GM12878 (cell line): ENCODE data around the gene GREB1. TPM values are rescaled to one million over a fixed set of nuclear protein-coding genes. Genes with fewer than 3 reads are reported as not detected.

Experiments used
- ATAC-seq: fragments of 200-7000 bp; cut with Tn5 transposase; 3 replicates; pipeline ENCODE4 v1.9.1; 2020; ENCODE audit warnings: mild to moderate bottlenecking, moderate library complexity
- BruUV-seq: library from RNA; stranded (reverse); fragments of 400-500 nt; replicated peaks from 2 replicates; lab custom pipeline; 2021; lab: Mats Ljungman, UMichigan
- CTCF ChIA-PET: fragments of 300-600 bp; sonication (Branson Sonifier 250); formaldehyde crosslinking; extraction: SDS; loops from one replicate; lab custom pipeline; 2021; ENCODE audit warnings: inconsistent platforms; lab: Yijun Ruan, JAX
- POLR2A ChIA-PET: fragments of 350-600 bp; formaldehyde crosslinking; extraction: SDS; loops from one replicate; lab custom pipeline; 2021; ENCODE audit warnings: inconsistent platforms; lab: Charles Lee
- RAD21 ChIA-PET: fragments of 300-600 bp; sonication (Branson Sonifier 250); formaldehyde crosslinking; loops from one replicate; lab custom pipeline; 2023; ENCODE audit warnings: antibody characterized with exemption; ENCODE audit not compliant: unreplicated experiment; lab: Charles Lee
- SMC1A ChIA-PET: fragments of 300-600 bp; sonication (Branson Sonifier 250); formaldehyde crosslinking; loops from one replicate; lab custom pipeline; 2023; ENCODE audit not compliant: unreplicated experiment, uncharacterized antibody; lab: Charles Lee
- DNase-seq: peaks from one replicate; pipeline ENCODE4 v3.0.0-alpha.2; 2011; ENCODE audit warnings: low read depth, low spot score
- FAIRE-seq: peaks from 3 replicates; lab custom pipeline; 2011; peaks lifted over from hg19 to GRCh38; lab: Jason Lieb, UNC
- H2AFZ ChIP-seq: 2 replicates; pipeline ENCODE4 v1.6.0; 2011; ENCODE audit warnings: low read depth, low read length, control low read depth; ENCODE audit not compliant: control insufficient read depth
- H3K27ac ChIP-seq: 2 replicates; pipeline ENCODE4 v1.5.1; 2011; ENCODE audit warnings: control low read depth; ENCODE audit not compliant: control insufficient read depth, insufficient read depth
- H3K27me3 ChIP-seq, 2 experiments: replicated peaks in 1 of 2; 2 replicates each; pipeline versions ENCODE4 v1.6.0 to v1.6.1; 2011; ENCODE audit warnings: low read length in 1 of 2; ENCODE audit not compliant: control insufficient read depth in 2 of 2, insufficient read depth in 2 of 2
- H3K36me3 ChIP-seq, 2 experiments: 2 replicates each; pipeline ENCODE4 v1.5.1; 2011; ENCODE audit warnings: low read length in 1 of 2; ENCODE audit not compliant: control insufficient read depth in 2 of 2, insufficient read depth in 2 of 2
- H3K4me1 ChIP-seq: 2 replicates; pipeline ENCODE4 v1.6.1; 2011; ENCODE audit warnings: mild to moderate bottlenecking, low read length, moderate library complexity, mixed read lengths; ENCODE audit not compliant: control insufficient read depth, insufficient read depth
- H3K4me2 ChIP-seq: 2 replicates; pipeline ENCODE4 v1.6.0; 2011; ENCODE audit warnings: control low read depth; ENCODE audit not compliant: control insufficient read depth, insufficient read depth
- H3K4me3 ChIP-seq: fragments of 200-600 bp; sonication (generic); 2 replicates; pipeline ENCODE4 v1.5.1; 2016
- H3K79me2 ChIP-seq: 2 replicates; pipeline ENCODE4 v1.6.0; 2011; ENCODE audit warnings: low read length; ENCODE audit not compliant: control insufficient read depth, insufficient read depth
- H3K9ac ChIP-seq: 2 replicates; pipeline ENCODE4 v1.8.0; 2011; ENCODE audit warnings: low read length, control low read depth, mixed read lengths; ENCODE audit not compliant: control insufficient read depth, insufficient read depth
- H3K9me3 ChIP-seq: replicated peaks from 3 replicates; pipeline ENCODE4 v1.5.1; 2011; ENCODE audit warnings: mild to moderate bottlenecking, low read length; ENCODE audit not compliant: control insufficient read depth, insufficient read depth
- H4K20me1 ChIP-seq: 2 replicates; pipeline ENCODE4 v1.6.0; 2011; ENCODE audit not compliant: control insufficient read depth, insufficient read depth
- CBX3 ChIP-seq: fragments of 200-600 bp; sonication (generic); IDR thresholded peaks from 2 replicates; pipeline ENCODE4 v1.6.1; 2016; ENCODE audit warnings: low read depth, borderline replicate concordance
- EZH2 ChIP-seq: IDR thresholded peaks from 2 replicates; pipeline ENCODE4 v1.6.1; 2012; ENCODE audit warnings: low read depth, mild to moderate bottlenecking, control low read depth, inconsistent platforms, low read length, borderline replicate concordance; ENCODE audit not compliant: control insufficient read depth
- HDAC6 ChIP-seq: fragments of 200-600 bp; sonication (generic); IDR thresholded peaks from one replicate; pipeline ENCODE4 v1.8.0; 2017; ENCODE audit warnings: antibody characterized with exemption; ENCODE audit not compliant: unreplicated experiment
- KLF5 ChIP-seq: fragments of 450-650 bp; IDR thresholded peaks from 2 replicates; pipeline ENCODE4 v1.6.1; 2014; ENCODE audit warnings: mild to moderate bottlenecking; ENCODE audit not compliant: partially characterized antibody
- MEF2A ChIP-seq: IDR thresholded peaks from 2 replicates; pipeline ENCODE4 v1.6.1; 2011; ENCODE audit warnings: low read depth, mild to moderate bottlenecking, low read length, moderate library complexity; ENCODE audit not compliant: insufficient read depth
- NR2C2 ChIP-seq: IDR thresholded peaks from 2 replicates; pipeline ENCODE4 v1.6.1; 2011; ENCODE audit warnings: borderline replicate concordance, low read depth; ENCODE audit not compliant: control insufficient read depth, insufficient read length
- PAX8 ChIP-seq: fragments of 450-650 bp; IDR thresholded peaks from 2 replicates; pipeline ENCODE4 v1.6.1; 2017; ENCODE audit warnings: mild to moderate bottlenecking, moderate library complexity
- RAD51 ChIP-seq: fragments of 450-650 bp; IDR thresholded peaks from 2 replicates; pipeline ENCODE4 v1.6.1; 2016; ENCODE audit warnings: moderate library complexity, mild to moderate bottlenecking, inconsistent platforms
- SMARCA5 ChIP-seq: fragments of 450-650 bp; IDR thresholded peaks from 2 replicates; pipeline ENCODE4 v1.6.1; 2017; ENCODE audit warnings: mild to moderate bottlenecking
- TCF7 ChIP-seq: IDR thresholded peaks from 2 replicates; pipeline ENCODE4 v1.6.1; 2014; ENCODE audit warnings: antibody characterized with exemption, borderline replicate concordance
- YBX1 ChIP-seq: fragments of 450-650 bp; IDR thresholded peaks from 2 replicates; pipeline ENCODE4 v1.6.1; 2016; ENCODE audit warnings: antibody characterized with exemption
- ZNF24 ChIP-seq: fragments of 450-650 bp; IDR thresholded peaks from 2 replicates; pipeline ENCODE4 v1.6.1; 2017; ENCODE audit warnings: antibody characterized with exemption, mild to moderate bottlenecking
- ZNF384 ChIP-seq: IDR thresholded peaks from 2 replicates; pipeline ENCODE4 v1.6.1; 2012; ENCODE audit warnings: low read depth, mild to moderate bottlenecking, low read length, improper control_type of control experiment, borderline replicate concordance
- WGBS: methylation state at CpG from one replicate; pipeline ENCODE4 v1.1.6; 2016; ENCODE audit warnings: low lambda C conversion rate; ENCODE audit not compliant: insufficient replicate concordance, insufficient coverage; ENCODE audit errors: missing lambda C conversion rate; 5-methylcytosine and 5-hydroxymethylcytosine counted together
- in situ Hi-C: fragments of 300-500 bp; cut with MboI; formaldehyde crosslinking; loops from 9 replicates; pipeline ENCODE4 v1.14.3; 2018; ENCODE audit warnings: mixed read lengths
- intact Hi-C: fragments of 100-400 bp; cut with micrococcal nuclease; formaldehyde crosslinking; loops from one replicate; pipeline ENCODE4 v1.14.2; 2022; ENCODE audit not compliant: unreplicated experiment
- polyA plus RNA-seq, 11 experiments: library from polyadenylated mRNA; depleted of rRNA in 4 of 11; unstranded in 6 of 11; stranded (reverse) in 5 of 11; fragments of >200 nt; fragmentation: Nextera tagmentation in 4 of 11; fragmentation: Illumina TruSeq in 1 of 11; extraction: Ambion mirVana in 4 of 11; extraction: Trizol in 1 of 11; gene quantifications; 1 replicate in 1 of 11; 2 replicates in 10 of 11; pipeline versions ENCODE4 v1.2.1 to v1.2.3, GENCODE V29; 2011 to 2016; ENCODE audit warnings: inconsistent platforms in 2 of 11, missing spikeins in 2 of 11, low read depth in 1 of 11
- total RNA-seq, 4 experiments: library from RNA; depleted of rRNA in 3 of 4; stranded (reverse); fragments of >200 nt in 3 of 4; fragmentation: Illumina TruSeq in 1 of 4; extraction: Trizol in 1 of 4; gene quantifications; 2 replicates each; pipeline versions ENCODE4 v1.2.1 to v1.2.3, GENCODE V29; 2013 to 2021
- TF ChIP-seq, protein P1 (sequence below): IDR thresholded peaks from 2 replicates; pipeline ENCODE4 v1.6.1; 2012; ENCODE audit warnings: improper control_type of control experiment, low read depth, low read length; ENCODE audit not compliant: insufficient replicate concordance
- TF ChIP-seq, protein P2 (sequence below): IDR thresholded peaks from 2 replicates; pipeline ENCODE4 v1.6.1; 2012; ENCODE audit warnings: low read depth, low read length, improper control_type of control experiment

Gene GREB1
- total and polyA plus RNA-seq, 10 of the 15 experiments (the other 5 are each of a cell fraction or from before 2014, with no cell fraction given), result 0.09 to 2.1 (median 0.37) TPM; not detected in 1

DNA sequence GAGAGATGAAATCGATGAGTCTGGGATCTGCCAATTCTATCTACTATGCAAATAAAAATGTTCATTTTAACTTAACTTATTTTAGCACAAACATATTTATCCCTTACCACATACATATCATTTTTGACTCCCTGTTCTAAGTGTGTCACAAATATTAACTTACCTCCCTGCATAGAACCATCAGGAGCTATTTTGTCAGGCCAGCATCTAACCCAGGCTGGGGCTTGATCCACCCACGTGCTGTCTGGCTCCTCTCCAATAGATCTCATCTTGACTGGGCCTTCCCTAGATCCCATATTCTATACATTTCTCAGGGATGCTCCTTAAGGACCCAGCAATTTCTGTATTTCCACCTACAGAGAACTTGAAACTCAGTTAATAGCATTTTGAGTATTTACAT is 115.2 kb downstream of the GREB1 start (continued):
- TF ChIP-seq, protein P1, sequence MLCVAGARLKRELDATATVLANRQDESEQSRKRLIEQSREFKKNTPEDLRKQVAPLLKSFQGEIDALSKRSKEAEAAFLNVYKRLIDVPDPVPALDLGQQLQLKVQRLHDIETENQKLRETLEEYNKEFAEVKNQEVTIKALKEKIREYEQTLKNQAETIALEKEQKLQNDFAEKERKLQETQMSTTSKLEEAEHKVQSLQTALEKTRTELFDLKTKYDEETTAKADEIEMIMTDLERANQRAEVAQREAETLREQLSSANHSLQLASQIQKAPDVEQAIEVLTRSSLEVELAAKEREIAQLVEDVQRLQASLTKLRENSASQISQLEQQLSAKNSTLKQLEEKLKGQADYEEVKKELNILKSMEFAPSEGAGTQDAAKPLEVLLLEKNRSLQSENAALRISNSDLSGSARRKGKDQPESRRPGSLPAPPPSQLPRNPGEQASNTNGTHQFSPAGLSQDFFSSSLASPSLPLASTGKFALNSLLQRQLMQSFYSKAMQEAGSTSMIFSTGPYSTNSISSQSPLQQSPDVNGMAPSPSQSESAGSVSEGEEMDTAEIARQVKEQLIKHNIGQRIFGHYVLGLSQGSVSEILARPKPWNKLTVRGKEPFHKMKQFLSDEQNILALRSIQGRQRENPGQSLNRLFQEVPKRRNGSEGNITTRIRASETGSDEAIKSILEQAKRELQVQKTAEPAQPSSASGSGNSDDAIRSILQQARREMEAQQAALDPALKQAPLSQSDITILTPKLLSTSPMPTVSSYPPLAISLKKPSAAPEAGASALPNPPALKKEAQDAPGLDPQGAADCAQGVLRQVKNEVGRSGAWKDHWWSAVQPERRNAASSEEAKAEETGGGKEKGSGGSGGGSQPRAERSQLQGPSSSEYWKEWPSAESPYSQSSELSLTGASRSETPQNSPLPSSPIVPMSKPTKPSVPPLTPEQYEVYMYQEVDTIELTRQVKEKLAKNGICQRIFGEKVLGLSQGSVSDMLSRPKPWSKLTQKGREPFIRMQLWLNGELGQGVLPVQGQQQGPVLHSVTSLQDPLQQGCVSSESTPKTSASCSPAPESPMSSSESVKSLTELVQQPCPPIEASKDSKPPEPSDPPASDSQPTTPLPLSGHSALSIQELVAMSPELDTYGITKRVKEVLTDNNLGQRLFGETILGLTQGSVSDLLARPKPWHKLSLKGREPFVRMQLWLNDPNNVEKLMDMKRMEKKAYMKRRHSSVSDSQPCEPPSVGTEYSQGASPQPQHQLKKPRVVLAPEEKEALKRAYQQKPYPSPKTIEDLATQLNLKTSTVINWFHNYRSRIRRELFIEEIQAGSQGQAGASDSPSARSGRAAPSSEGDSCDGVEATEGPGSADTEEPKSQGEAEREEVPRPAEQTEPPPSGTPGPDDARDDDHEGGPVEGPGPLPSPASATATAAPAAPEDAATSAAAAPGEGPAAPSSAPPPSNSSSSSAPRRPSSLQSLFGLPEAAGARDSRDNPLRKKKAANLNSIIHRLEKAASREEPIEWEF, result no peak
- no peak for TF ChIP-seq HDAC6

DNA sequence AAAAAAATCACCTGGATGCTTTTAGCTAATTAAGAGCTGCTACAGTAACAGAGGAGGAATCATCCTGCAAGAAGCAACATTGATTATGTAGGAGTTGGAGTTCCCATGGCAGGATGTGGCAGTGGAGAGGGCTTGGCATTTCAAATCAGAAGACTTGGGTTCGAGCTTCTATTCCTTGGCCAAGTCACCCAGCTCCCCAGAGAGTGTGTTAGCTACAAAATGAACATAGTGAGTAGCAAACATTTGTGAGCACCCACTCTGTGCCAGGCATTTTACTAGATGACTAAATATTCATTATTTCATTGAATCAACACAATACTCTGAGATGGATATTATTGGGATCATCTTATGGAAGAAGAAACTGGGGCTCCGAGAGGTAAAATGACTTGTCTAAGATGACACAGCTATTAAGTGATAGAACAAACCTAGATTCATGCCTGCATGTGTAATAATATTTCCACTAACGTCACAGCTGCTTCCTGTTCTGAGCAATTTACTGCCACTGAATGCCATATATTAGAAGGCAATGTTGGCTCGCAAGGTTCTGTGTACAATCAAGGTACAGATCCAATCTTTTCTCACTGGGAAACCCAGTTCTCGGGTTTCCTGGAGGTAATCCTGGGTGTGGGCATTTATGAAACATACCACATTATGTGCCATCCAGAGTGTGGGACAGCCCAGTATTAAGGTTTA is 118.2 kb downstream of the GREB1 start:
- Histone ChIP-seq H3K4me1 (no peaks in the 10 kb centered on the region), H3K27me3 (no peaks in the 10 kb centered on the region; a peak in 3 of 4 replicates), H3K36me3 (no peaks in the 10 kb centered on the region), H3K4me2 (no peak overlapping the region), H3K9me3 (no peaks in the 10 kb centered on the region; the same call in 2 of the 3 replicates), H3K27ac (no peak overlapping the region), H3K9ac (no peak overlapping the region), H3K79me2 (no peaks in the 10 kb centered on the region)
- SMC1A ChIA-PET, result no interaction called here
- RAD21 ChIA-PET, result no interaction called here
- FAIRE-seq, result no peak
- no peak for TF ChIP-seq PAX8
- no peak for TF ChIP-seq EZH2
- no peak for TF ChIP-seq CBX3
- TF ChIP-seq TCF7, result no peak
- TF ChIP-seq RAD51, result no peak
- no peak for TF ChIP-seq MEF2A
- TF ChIP-seq HDAC6, result no peak
- TF ChIP-seq SMARCA5, result no peak
- TF ChIP-seq NR2C2, result no peak
- TF ChIP-seq ZNF24, result no peak
- TF ChIP-seq, protein P2, sequence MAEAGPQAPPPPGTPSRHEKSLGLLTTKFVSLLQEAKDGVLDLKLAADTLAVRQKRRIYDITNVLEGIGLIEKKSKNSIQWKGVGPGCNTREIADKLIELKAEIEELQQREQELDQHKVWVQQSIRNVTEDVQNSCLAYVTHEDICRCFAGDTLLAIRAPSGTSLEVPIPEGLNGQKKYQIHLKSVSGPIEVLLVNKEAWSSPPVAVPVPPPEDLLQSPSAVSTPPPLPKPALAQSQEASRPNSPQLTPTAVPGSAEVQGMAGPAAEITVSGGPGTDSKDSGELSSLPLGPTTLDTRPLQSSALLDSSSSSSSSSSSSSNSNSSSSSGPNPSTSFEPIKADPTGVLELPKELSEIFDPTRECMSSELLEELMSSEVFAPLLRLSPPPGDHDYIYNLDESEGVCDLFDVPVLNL, result no peak
- no peak for TF ChIP-seq KLF5
- TF ChIP-seq YBX1, result no peak
- TF ChIP-seq ZNF384, result no peak
- TF ChIP-seq, all 136 proteins: peak for 0
- BruUV-seq, result no TSS peak
- intact Hi-C loops, result no loop called here
- Histone ChIP-seq H2AFZ (no peak overlapping the region), H4K20me1 (no peaks in the 10 kb centered on the region), H3K4me3 (no peak overlapping the region)
- DNase-seq (no peak), ATAC-seq (no peak)
- POLR2A ChIA-PET, result no interaction called here
- in situ Hi-C loops, result no loop called here
- CTCF ChIA-PET, result interaction anchor here (0.6 to 1.0 kb wide), 4 partner anchors 24 to 41 kb away, joined by 3 to 4 read pairs (median 3); no protein-coding TSS in a partner anchor
- 24% methylated on average over 5 of the region's 5 CpGs for WGBS
